SU-DHL-6 (cell line): ENCODE data around the gene WDPCP.

Experiments used
- H2AFZ ChIP-seq: fragments of 200-600 bp; sonication (generic); 2 replicates; pipeline ENCODE4 v1.6.1; 2014; ENCODE audit warnings: low read depth, mild to moderate bottlenecking, moderate library complexity, mixed read lengths, antibody characterized with exemption, low read length; ENCODE audit not compliant: severe bottlenecking
- H3F3A ChIP-seq: fragments of 200-600 bp; shearing (Covaris generic); 2 replicates; pipeline ENCODE4 v1.6.0; 2016; ENCODE audit warnings: antibody characterized with exemption, mild to moderate bottlenecking; ENCODE audit not compliant: insufficient read depth
- H3K27ac ChIP-seq: fragments of 200-600 bp; sonication (generic); 2 replicates; pipeline ENCODE4 v1.5.1; 2016; ENCODE audit warnings: low read depth, mild to moderate bottlenecking, low read length, moderate library complexity, mixed read lengths
- H3K27me3 ChIP-seq: fragments of 200-600 bp; sonication (generic), shearing (Covaris generic); 2 replicates; pipeline ENCODE4 v1.6.0; 2014; ENCODE audit warnings: mild to moderate bottlenecking, low read length
- H3K36me3 ChIP-seq: fragments of 200-600 bp; sonication (generic); 2 replicates; pipeline ENCODE4 v1.6.1; 2014; ENCODE audit warnings: mild to moderate bottlenecking, low read length, mixed read lengths
- H3K4me2 ChIP-seq: fragments of 300-600, 200-600 bp; shearing (Covaris generic), sonication (generic); 2 replicates; pipeline ENCODE4 v1.6.0; 2014; ENCODE audit warnings: low read length, low read depth, mild to moderate bottlenecking; ENCODE audit not compliant: poor library complexity, severe bottlenecking
- H3K4me3 ChIP-seq: fragments of 200-600 bp; sonication (generic); 2 replicates; pipeline ENCODE4 v1.5.1; 2014; ENCODE audit warnings: antibody characterized with exemption, low read length, mild to moderate bottlenecking, mixed read lengths; ENCODE audit not compliant: insufficient read depth, poor library complexity, severe bottlenecking
- H3K79me2 ChIP-seq: fragments of 200-600 bp; sonication (generic); 2 replicates; pipeline ENCODE4 v1.6.1; 2014; ENCODE audit warnings: mild to moderate bottlenecking, low read length, moderate library complexity; ENCODE audit not compliant: insufficient read depth
- H3K9ac ChIP-seq: fragments of 200-600 bp; sonication (generic); 2 replicates; pipeline ENCODE4 v1.7.0; 2014; ENCODE audit warnings: mild to moderate bottlenecking, low read length
- H3K9me2 ChIP-seq: fragments of 200-600 bp; sonication (generic); replicated peaks from 2 replicates; pipeline ENCODE4 v1.6.1; 2014; ENCODE audit warnings: low read length; ENCODE audit not compliant: insufficient read depth
- H3K9me3 ChIP-seq: fragments of 200-600 bp; sonication (generic); 2 replicates; pipeline ENCODE4 v1.6.1; 2014; ENCODE audit warnings: low read length, mixed read lengths; ENCODE audit not compliant: insufficient read depth
- H4K20me1 ChIP-seq: fragments of 200-600 bp; sonication (generic); 2 replicates; pipeline ENCODE4 v1.6.1; 2014; ENCODE audit warnings: low read depth, mild to moderate bottlenecking, antibody characterized with exemption, low read length, moderate library complexity, mixed read lengths
- EZH2phosphoT487 ChIP-seq: fragments of 200-600 bp; sonication (generic), shearing (Covaris generic); conservative IDR thresholded peaks from 2 replicates; pipeline ENCODE4 v1.6.1; 2018; ENCODE audit warnings: mild to moderate bottlenecking, antibody characterized with exemption, low read length, moderate library complexity, mixed read lengths
- TF ChIP-seq, protein P1 (sequence below): fragments of 200-600 bp; sonication (generic); IDR thresholded peaks from one replicate; pipeline ENCODE4 v1.5.1; 2017; ENCODE audit warnings: antibody characterized with exemption, mild to moderate bottlenecking, low read length, moderate library complexity; ENCODE audit not compliant: insufficient read depth, poor library complexity, severe bottlenecking

The WDPCP gene

DNA sequence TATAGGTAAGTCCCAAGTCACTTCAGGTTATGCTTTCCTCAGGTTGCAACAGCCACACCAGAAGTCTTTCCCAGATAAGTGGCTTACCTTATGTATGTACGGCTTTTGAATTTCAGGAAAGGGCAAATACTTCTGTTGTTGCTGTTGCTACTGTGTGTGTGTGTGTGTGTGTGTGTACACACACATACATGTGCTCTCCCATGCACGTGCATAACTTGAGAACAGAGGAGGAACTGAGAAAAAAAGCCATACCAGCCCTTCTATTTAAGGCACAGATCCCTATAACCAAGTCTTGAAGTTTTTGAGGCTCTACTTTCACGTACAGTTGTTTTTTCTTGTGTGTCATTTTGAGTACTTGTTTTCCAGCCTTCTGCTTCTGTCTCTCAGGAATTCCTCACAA lies 62.4 kb downstream of the WDPCP start:
- 0 out of 2 replicates have a peak, but pooled peaks cover 2% of the 10 kb centered on the region for H3K36me3 ChIP-seq
- no peak overlapping the region for H3K27ac ChIP-seq
- no peak overlapping the region for H3K4me2 ChIP-seq
- no peaks in the 10 kb centered on the region for H3K9me2 ChIP-seq
- H3F3A ChIP-seq, result no peaks in the 10 kb centered on the region
- H3K27me3 ChIP-seq, result no peaks in the 10 kb centered on the region
- H4K20me1 ChIP-seq, result no peaks in the 10 kb centered on the region
- no peak overlapping the region for H2AFZ ChIP-seq
- peaks cover 10% of the 10 kb centered on the region; the same call in 1 of the 2 replicates for H3K9me3 ChIP-seq
- TF ChIP-seq EZH2phosphoT487, result no peak
- TF ChIP-seq, protein P1, sequence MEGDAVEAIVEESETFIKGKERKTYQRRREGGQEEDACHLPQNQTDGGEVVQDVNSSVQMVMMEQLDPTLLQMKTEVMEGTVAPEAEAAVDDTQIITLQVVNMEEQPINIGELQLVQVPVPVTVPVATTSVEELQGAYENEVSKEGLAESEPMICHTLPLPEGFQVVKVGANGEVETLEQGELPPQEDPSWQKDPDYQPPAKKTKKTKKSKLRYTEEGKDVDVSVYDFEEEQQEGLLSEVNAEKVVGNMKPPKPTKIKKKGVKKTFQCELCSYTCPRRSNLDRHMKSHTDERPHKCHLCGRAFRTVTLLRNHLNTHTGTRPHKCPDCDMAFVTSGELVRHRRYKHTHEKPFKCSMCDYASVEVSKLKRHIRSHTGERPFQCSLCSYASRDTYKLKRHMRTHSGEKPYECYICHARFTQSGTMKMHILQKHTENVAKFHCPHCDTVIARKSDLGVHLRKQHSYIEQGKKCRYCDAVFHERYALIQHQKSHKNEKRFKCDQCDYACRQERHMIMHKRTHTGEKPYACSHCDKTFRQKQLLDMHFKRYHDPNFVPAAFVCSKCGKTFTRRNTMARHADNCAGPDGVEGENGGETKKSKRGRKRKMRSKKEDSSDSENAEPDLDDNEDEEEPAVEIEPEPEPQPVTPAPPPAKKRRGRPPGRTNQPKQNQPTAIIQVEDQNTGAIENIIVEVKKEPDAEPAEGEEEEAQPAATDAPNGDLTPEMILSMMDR, result no peak
- no peak overlapping the region for H3K9ac ChIP-seq
- H3K79me2 ChIP-seq, result peaks cover 4% of the 10 kb centered on the region; the same call in 1 of the 2 replicates
- H3K4me3 ChIP-seq, result no peak overlapping the region

GRCh38 chr2:63522950-63523349 lies 65.3 kb downstream of the WDPCP start:
- Histone ChIP-seq H2AFZ (no peak overlapping the region), H3K9ac (no peak overlapping the region), H3K9me2 (no peaks in the 10 kb centered on the region), H3K4me2 (no peak overlapping the region), H3K4me3 (no peak overlapping the region), H3F3A (no peaks in the 10 kb centered on the region), H3K36me3 (0 out of 2 replicates have a peak, but pooled peaks cover 4% of the 10 kb centered on the region), H4K20me1 (no peaks in the 10 kb centered on the region), H3K27ac (no peak overlapping the region), H3K27me3 (no peaks in the 10 kb centered on the region), H3K79me2 (peaks cover 17% of the 10 kb centered on the region), H3K9me3 (peaks cover 23% of the 10 kb centered on the region; the same call in 1 of the 2 replicates)
- TF ChIP-seq, protein P1, result no peak
- TF ChIP-seq EZH2phosphoT487, result no peak

GRCh38 chr2:63520793-63521192 lies 67.5 kb downstream of the WDPCP start:
- Histone ChIP-seq H3F3A (no peaks in the 10 kb centered on the region), H3K27me3 (no peaks in the 10 kb centered on the region), H3K9ac (no peak overlapping the region), H3K9me2 (no peaks in the 10 kb centered on the region), H3K9me3 (peaks cover 23% of the 10 kb centered on the region; the same call in 1 of the 2 replicates), H3K79me2 (peaks cover 23% of the 10 kb centered on the region), H2AFZ (no peak overlapping the region), H3K36me3 (0 out of 2 replicates have a peak, but pooled peaks cover 4% of the 10 kb centered on the region), H3K4me2 (no peak overlapping the region), H3K27ac (no peak overlapping the region), H4K20me1 (no peaks in the 10 kb centered on the region), H3K4me3 (no peak overlapping the region)
- no peak for TF ChIP-seq EZH2phosphoT487
- TF ChIP-seq, protein P1, result no peak
